NCI-H748 treated with DMSO at 0.1 percent for 48 hours (cell line): ENCODE measurements around the gene MZT2A.
"Not testable (repeated sequence)": the region's sequence is repeated elsewhere in the genome, so short reads cannot be mapped to it uniquely, and the experiment has no call there.

Source experiments
- DNase-seq: peaks from one replicate; lab custom pipeline; 2025; lab: John Stamatoyannopoulos, UW

MZT2A gene

DNA sequence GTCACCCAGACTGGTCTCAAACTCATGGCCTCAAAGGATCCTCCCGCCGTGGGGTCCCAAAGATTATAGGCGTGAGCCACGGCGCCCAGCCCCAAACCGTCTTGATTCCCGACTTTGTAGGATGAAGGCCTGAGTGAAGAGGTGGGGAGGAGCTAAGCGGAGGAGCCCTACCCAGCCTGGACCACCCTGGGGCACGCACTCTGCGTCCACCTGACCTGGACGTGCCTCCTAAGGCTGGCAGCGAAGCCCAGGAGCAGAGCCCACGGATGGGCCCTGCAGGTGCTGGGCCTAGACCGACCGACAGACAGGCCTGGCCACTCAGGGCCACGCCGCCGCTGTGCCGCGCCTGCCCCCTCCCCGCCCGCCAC lies 744 bp downstream of the MZT2A start:
- DNase-seq = not testable (repeated sequence)

- DNase-seq = not testable (repeated sequence)
Measured at GRCh38 chr2:131490616-131491468, 1.4 kb downstream of the MZT2A start.

- DNase-seq = no peak
Measured at GRCh38 chr2:131488306-131489205, 3.6 kb downstream of the MZT2A start.

DNA sequence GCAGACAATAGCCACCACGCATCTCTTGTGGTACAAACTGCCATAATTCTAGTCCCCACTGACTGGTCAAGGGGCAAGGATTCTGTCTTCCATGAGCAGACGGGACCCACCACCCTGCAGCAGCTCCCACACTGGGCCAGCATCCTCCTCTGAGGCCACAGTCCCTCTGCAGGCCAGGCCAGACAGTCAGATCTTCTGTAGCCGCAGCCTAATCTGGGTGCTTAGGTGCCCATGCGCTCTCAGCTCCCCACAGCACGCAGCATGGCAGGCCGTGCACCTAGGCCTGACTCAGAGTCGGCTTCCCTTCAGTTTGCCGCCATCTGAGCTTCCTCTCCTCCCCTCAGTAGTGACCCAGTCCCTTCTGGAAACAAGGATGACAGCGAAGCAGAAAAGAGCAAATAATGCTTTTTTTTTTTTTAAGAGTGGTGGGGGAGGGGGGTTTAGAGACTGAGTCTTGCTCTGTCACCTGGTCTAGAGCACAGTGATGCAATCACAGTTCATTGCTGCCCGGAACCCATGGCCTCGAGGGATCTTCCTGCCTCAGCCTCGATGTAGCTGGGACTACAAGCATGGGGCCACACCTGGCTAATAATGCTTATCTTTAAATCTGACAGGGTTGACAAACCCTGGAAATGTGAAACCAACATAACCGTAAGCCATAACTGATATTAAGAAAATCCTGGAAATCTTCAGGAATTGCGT lies 5.8 kb downstream of the MZT2A start:
- not testable (repeated sequence) for DNase-seq

DNA sequence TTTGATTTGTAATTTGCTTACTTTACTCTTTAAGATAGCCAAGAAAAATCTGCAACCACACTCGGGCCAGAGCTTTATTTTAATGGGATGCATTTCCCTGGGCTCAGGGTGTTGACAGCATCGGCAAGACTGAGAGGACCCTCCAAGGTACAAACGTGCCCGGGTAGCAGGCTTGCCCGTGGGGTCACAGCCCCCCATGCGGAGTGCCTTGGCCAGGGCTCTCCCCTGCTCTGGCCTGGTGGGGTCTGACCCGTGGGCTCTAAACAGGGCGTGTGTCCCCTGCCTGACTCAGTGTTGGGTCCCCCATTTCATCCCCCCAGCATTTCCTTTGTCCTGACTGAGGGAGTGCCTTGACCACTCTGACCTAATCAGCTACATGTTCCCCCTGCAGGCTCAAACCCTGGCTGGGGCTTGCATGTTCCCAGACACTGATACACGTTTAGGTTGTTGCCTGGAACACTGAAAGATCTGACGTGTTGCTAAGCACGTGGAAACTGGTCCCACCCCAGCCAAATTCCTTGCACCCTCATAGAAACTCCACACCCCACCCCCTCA lies 7.2 kb downstream of the MZT2A start:
- DNase-seq = not testable (repeated sequence)

DNA sequence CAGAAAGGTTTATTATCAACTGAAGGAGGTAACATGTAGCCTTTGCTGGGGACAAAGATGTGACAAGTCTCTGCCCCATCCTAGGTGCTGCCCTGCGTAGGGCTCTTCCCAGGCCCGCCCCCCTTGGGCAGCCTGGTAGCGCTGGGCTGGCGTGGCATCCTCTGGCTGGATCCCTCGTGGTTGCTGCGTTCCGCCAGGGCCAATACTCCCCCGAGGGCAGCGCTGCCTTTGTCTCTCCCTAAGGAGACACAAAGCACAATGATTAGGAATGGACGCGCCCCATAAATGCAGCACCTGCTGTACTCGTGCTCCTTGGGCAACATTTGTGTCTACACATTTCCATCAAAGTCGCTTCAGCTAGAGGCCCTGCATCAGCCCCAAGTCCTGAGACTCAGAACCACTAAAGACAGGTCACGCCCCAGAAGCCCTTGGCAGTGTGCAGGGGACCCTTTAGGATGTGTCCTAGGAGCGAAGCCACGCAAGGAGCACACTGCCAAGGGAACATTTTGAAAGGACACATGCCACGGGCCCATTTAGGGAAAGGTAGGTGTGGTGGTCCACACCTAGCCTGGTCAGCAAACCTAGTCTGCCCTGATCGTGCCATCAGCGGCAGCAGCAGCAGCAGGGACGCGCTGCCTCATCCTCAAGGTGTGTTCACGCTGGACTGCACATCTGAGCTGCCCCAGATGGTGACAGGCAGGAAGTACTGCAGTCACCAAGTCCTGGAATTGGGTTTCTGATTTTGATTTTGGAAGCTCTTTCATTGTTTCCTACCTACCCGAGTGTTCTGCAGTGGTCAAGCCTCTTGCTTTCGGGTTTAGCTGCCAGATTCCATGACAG lies 8.0 kb downstream of the MZT2A start:
- not testable (repeated sequence) for DNase-seq

DNA sequence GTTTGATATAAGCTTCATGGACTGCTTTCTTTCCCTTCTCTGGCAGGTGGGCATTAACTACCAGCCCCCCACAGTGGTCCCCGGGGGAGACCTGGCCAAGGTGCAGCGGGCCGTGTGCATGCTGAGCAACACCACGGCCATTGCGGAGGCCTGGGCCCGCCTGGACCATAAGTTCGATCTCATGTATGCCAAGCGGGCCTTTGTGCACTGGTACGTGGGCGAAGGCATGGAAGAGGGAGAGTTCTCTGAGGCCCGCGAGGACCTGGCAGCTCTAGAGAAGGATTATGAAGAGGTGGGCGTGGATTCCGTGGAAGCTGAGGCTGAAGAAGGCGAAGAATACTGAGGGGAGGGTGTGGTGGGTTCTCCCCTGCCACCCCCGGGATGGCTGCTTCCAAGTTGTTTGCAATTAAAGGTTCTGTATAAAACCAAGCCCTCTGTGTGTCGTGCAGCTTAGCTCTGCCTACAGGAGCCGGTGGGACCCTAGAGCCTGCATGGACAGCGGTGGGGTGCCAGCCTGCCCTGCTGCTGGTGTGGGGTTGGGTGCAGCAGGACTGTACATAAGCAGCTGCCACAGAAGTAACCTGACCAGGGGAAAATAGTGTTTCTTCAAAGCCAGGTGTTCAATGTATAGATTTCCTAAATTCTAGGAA lies 9.6 kb downstream of the MZT2A start:
- not testable (repeated sequence) for DNase-seq

- DNase-seq = not testable (repeated sequence)
Measured at GRCh38 chr2:131480351-131480750, 11.8 kb downstream of the MZT2A start.

- not testable (repeated sequence) for DNase-seq
Measured at GRCh38 chr2:131478850-131479461, 13.2 kb downstream of the MZT2A start.

- DNase-seq = not testable (repeated sequence)
Measured at GRCh38 chr2:131478074-131478849, 13.9 kb downstream of the MZT2A start.

GRCh38 chr2:131477227-131477626 lies 15.0 kb downstream of the MZT2A start:
- not testable (repeated sequence) for DNase-seq

DNA sequence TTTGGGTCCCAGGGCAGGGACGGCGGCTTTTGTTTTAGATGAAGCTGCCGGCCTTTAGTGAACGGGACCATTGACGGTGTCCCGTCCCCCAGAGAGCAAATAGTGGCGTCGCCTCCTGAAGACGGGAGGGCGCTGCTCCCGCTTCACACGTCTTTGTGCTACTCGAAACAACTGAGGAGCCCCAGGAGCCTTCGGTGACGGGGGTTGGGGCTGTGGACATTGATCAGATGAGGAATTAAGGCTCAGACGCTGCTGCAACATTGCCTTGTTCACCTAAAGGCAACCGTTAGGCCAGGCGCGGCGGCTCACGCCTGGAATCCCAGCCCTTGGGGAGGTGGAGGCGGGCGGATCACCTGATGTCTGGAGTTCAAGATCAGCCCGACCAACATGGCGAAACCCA lies 15.8 kb downstream of the MZT2A start:
- not testable (repeated sequence) for DNase-seq

- no peak for DNase-seq
Measured at GRCh38 chr2:131475831-131476230, 16.4 kb downstream of the MZT2A start, which contains the start of gene TUBA3D. TSS of gene TUBA3D (plus strand) at chr2:131476119. CDS start at chr2:131476200, 81 bp downstream.

- not testable (repeated sequence) for DNase-seq
Measured at GRCh38 chr2:131473266-131473665, 18.9 kb downstream of the MZT2A start.

GRCh38 chr2:131471624-131472023 lies 20.6 kb downstream of the MZT2A start:
- not testable (repeated sequence) for DNase-seq

GRCh38 chr2:131470944-131471343 lies 21.3 kb downstream of the MZT2A start:
- not testable (repeated sequence) for DNase-seq

DNA sequence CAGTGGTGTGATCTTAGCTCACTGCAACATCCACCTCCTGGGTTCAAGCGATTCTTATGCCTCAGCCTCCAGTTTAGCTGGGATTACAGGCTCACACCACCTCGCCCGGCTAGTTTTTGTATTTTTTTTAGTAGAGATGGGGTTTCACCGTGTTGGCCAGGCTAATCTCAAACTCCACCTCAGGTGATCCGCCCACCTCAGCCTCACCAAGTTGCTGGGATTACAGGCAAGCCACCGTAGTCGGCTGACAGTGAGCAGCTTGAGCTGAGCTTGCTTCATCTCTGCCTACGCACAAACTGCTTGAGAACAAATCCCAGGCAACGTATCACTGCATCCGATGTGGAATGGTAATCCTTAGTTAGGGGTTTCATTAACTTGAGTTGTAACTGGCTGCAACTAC lies 24.5 kb downstream of the MZT2A start:
- not testable (repeated sequence) for DNase-seq

DNA sequence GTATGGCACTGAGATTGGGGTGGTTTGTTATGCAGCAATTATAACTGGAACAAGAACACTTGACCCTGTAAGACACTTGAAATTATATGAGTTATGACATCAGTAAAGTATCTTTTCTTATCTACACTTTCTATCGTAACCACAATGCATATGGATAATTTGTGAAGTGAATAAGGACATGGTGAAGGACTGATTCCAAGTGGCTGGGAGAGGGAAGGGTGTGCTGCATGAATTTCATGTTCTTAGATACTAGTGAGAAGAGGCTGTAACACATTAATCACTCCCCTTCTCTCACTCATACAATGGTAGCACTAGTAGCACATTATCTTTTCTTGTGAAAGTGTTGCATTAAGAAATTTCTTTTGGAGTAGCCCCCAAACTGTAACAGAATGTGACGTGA lies 37.3 kb downstream of the MZT2A start:
- DNase-seq = not testable (repeated sequence)
